HepG2 (cell line): Measurements from ENCODE around the gene LYST. TPM values are rescaled to one million over a fixed set of nuclear protein-coding genes. Genes with fewer than 3 reads are reported as not detected.

Source experiments
- ATAC-seq: fragments of 200-7000 bp; cut with Tn5 transposase; 3 replicates; pipeline ENCODE4 v1.9.1; 2020; ENCODE audit warnings: mild to moderate bottlenecking, moderate library complexity
- BruUV-seq: library from RNA; stranded (reverse); fragments of 400-500 nt; replicated peaks from 2 replicates; lab custom pipeline; 2021; lab: Mats Ljungman, UMichigan
- CTCF ChIA-PET: fragments of 300-600 bp; formaldehyde crosslinking; extraction: SDS; loops from one replicate; lab custom pipeline; 2021; ENCODE audit warnings: low total read pairs, inconsistent platforms, low intra/inter-chr PET ratio; lab: Yijun Ruan, JAX
- POLR2A ChIA-PET: fragments of 350-600 bp; sonication (Branson Sonifier 250); formaldehyde crosslinking; loops from one replicate; lab custom pipeline; 2020; ENCODE audit warnings: antibody characterized with exemption, inconsistent platforms; lab: Yijun Ruan, JAX
- DNase-seq: peaks from one replicate; pipeline ENCODE4 v3.0.0-alpha.2; 2015; ENCODE audit warnings: low spot score
- FAIRE-seq: peaks from 3 replicates; lab custom pipeline; 2011; peaks lifted over from hg19 to GRCh38; lab: Jason Lieb, UNC
- H2AFZ ChIP-seq: one replicate; pipeline ENCODE4 v1.6.1; 2011; ENCODE audit warnings: low read length, inconsistent platforms
- H3K27ac ChIP-seq: fragments of 300-600 bp; 3 replicates; pipeline ENCODE4 v1.8.0; 2011; ENCODE audit warnings: mixed run types, mild to moderate bottlenecking, mixed read lengths, low read length, inconsistent platforms; ENCODE audit not compliant: insufficient read depth; ENCODE audit errors: extremely low read length
- H3K27me3 ChIP-seq, 2 experiments: fragments of 200-600 bp in 1 of 2; 2 replicates in 1 of 2; 3 replicates in 1 of 2; pipeline versions ENCODE4 v1.6.0 to v1.8.0; 2011; ENCODE audit warnings: low read length in 2 of 2, mild to moderate bottlenecking in 2 of 2, moderate library complexity in 2 of 2, inconsistent platforms in 1 of 2; ENCODE audit not compliant: insufficient read depth in 2 of 2, control insufficient read depth in 1 of 2
- H3K36me3 ChIP-seq, 2 experiments: fragments of 200-600 bp in 1 of 2; replicated peaks in 1 of 2; 2 replicates in 1 of 2; 3 replicates in 1 of 2; pipeline versions ENCODE4 v1.5.1 to v1.8.0; 2011; ENCODE audit warnings: low read length in 2 of 2, inconsistent platforms in 1 of 2; ENCODE audit not compliant: insufficient read depth in 2 of 2, control insufficient read depth in 1 of 2
- H3K4me1 ChIP-seq: 2 replicates; pipeline ENCODE4 v1.5.1; 2012; ENCODE audit warnings: low read length, inconsistent platforms; ENCODE audit not compliant: insufficient read depth
- H3K4me2 ChIP-seq: 2 replicates; pipeline ENCODE4 v1.6.0; 2011; ENCODE audit warnings: low read depth, low read length, inconsistent platforms
- H3K4me3 ChIP-seq, 3 experiments: fragments of 200-600 bp in 1 of 3; sonication (generic), shearing (Covaris generic) in 1 of 3; replicated peaks in 1 of 3; 2 replicates each; pipeline ENCODE4 v1.5.1; 2011 to 2016; ENCODE audit warnings: low read length in 3 of 3, inconsistent platforms in 2 of 3, low read depth in 2 of 3, mild to moderate bottlenecking in 2 of 3, control low read depth in 1 of 3, mixed read lengths in 1 of 3; ENCODE audit not compliant: insufficient read depth in 1 of 3
- H3K79me2 ChIP-seq: one replicate; pipeline ENCODE4 v1.6.1; 2011; ENCODE audit warnings: low read length, inconsistent platforms; ENCODE audit not compliant: insufficient read depth
- H3K9ac ChIP-seq: 2 replicates; pipeline ENCODE4 v1.6.0; 2011; ENCODE audit warnings: mild to moderate bottlenecking, low read depth, low read length, inconsistent platforms; ENCODE audit not compliant: insufficient read depth
- H3K9me3 ChIP-seq: 2 replicates; pipeline ENCODE4 v1.5.1; 2012; ENCODE audit warnings: mild to moderate bottlenecking, low read length
- H4K20me1 ChIP-seq: 2 replicates; pipeline ENCODE4 v1.6.0; 2011; ENCODE audit warnings: inconsistent platforms, mild to moderate bottlenecking, low read length, moderate library complexity; ENCODE audit not compliant: insufficient read depth
- CCDC6 ChIP-seq: sonication (generic); formaldehyde crosslinking; IDR thresholded peaks from 2 replicates; pipeline ENCODE4 v1.8.1; 2022; ENCODE audit warnings: mild to moderate bottlenecking, missing genetic modification reagents, moderate library complexity
- ERF ChIP-seq: IDR thresholded peaks from 2 replicates; pipeline ENCODE4 v1.6.1; 2018; ENCODE audit warnings: missing biosample characterization, missing genetic modification reagents
- FOXJ3 ChIP-seq: sonication (generic); formaldehyde crosslinking; IDR thresholded peaks from 2 replicates; pipeline ENCODE4 v1.4.0; 2020; ENCODE audit warnings: missing genetic modification reagents, mild to moderate bottlenecking, borderline replicate concordance
- HMGXB3 ChIP-seq: sonication (generic); formaldehyde crosslinking; IDR thresholded peaks from 2 replicates; pipeline ENCODE4 v1.4.0; 2020; ENCODE audit warnings: missing genetic modification reagents, borderline replicate concordance
- ISX ChIP-seq: sonication (generic); formaldehyde crosslinking; conservative IDR thresholded peaks from 2 replicates; pipeline ENCODE4 v1.5.0; 2020; ENCODE audit warnings: missing genetic modification reagents
- MBD4 ChIP-seq: IDR thresholded peaks from 2 replicates; pipeline ENCODE4 v1.6.1; 2012; ENCODE audit warnings: low read length, inconsistent platforms, borderline replicate concordance
- MTF1 ChIP-seq: sonication (generic); formaldehyde crosslinking; IDR thresholded peaks from 2 replicates; pipeline ENCODE4 v1.5.0; 2020; ENCODE audit warnings: missing genetic modification reagents
- NCOA5 ChIP-seq: sonication (generic); formaldehyde crosslinking; IDR thresholded peaks from 2 replicates; pipeline ENCODE4 v1.4.0; 2020; ENCODE audit warnings: missing genetic modification reagents
- NFE2L1 ChIP-seq: sonication (generic); formaldehyde crosslinking; IDR thresholded peaks from 2 replicates; pipeline ENCODE4 v1.4.0; 2020; ENCODE audit warnings: missing genetic modification reagents, mild to moderate bottlenecking, borderline replicate concordance
- PHF21A ChIP-seq: sonication (generic); formaldehyde crosslinking; IDR thresholded peaks from 2 replicates; pipeline ENCODE4 v1.5.0; 2020; ENCODE audit warnings: mild to moderate bottlenecking, missing genetic modification reagents
- RFX3 ChIP-seq: IDR thresholded peaks from 2 replicates; pipeline ENCODE4 v1.6.1; 2016; ENCODE audit warnings: missing biosample characterization, missing genetic modification reagents
- TARDBP ChIP-seq: sonication (generic); formaldehyde crosslinking; IDR thresholded peaks from 2 replicates; pipeline ENCODE4 v1.8.0; 2022; ENCODE audit warnings: mild to moderate bottlenecking, missing genetic modification reagents
- ZBTB38 ChIP-seq: sonication (generic); formaldehyde crosslinking; IDR thresholded peaks from 2 replicates; pipeline ENCODE4 v1.5.1; 2020; ENCODE audit warnings: mild to moderate bottlenecking, missing genetic modification reagents
- ZC3H13 ChIP-seq: sonication (generic); formaldehyde crosslinking; IDR thresholded peaks from 2 replicates; pipeline ENCODE4 v1.8.1; 2023; ENCODE audit warnings: mild to moderate bottlenecking, missing genetic modification reagents, moderate library complexity
- ZNF230 ChIP-seq: sonication (generic); formaldehyde crosslinking; IDR thresholded peaks from 2 replicates; pipeline ENCODE4 v1.4.0; 2020; ENCODE audit warnings: mild to moderate bottlenecking, missing genetic modification reagents
- ZNF343 ChIP-seq: sonication (generic); formaldehyde crosslinking; IDR thresholded peaks from 2 replicates; pipeline ENCODE4 v1.4.0; 2020; ENCODE audit warnings: mild to moderate bottlenecking, missing genetic modification reagents
- ZNF383 ChIP-seq: sonication (generic); formaldehyde crosslinking; IDR thresholded peaks from 2 replicates; pipeline ENCODE4 v1.4.0; 2020; ENCODE audit warnings: missing genetic modification reagents, mild to moderate bottlenecking, borderline replicate concordance
- ZNF547 ChIP-seq: sonication (generic); formaldehyde crosslinking; IDR thresholded peaks from 2 replicates; pipeline ENCODE4 v1.5.1; 2020; ENCODE audit warnings: mild to moderate bottlenecking, missing genetic modification reagents
- ZNF772 ChIP-seq: sonication (generic); formaldehyde crosslinking; IDR thresholded peaks from 2 replicates; pipeline ENCODE4 v1.5.0; 2020; ENCODE audit warnings: mild to moderate bottlenecking, missing genetic modification reagents
- ZNF879 ChIP-seq: sonication (generic); formaldehyde crosslinking; IDR thresholded peaks from 2 replicates; pipeline ENCODE4 v1.8.1; 2023; ENCODE audit warnings: missing genetic modification reagents
- WGBS: methylation state at CpG from one replicate; pipeline ENCODE4 v1.1.6; 2017; ENCODE audit warnings: low lambda C conversion rate; 5-methylcytosine and 5-hydroxymethylcytosine counted together
- in situ Hi-C: cut with HindIII; loops from 2 replicates; pipeline ENCODE4 v1.10.0; 2017; ENCODE audit warnings: low pct_unique_long_range_greater_than_20kb; ENCODE audit not compliant: extremely low pct_ligation_motif_present
- intact Hi-C: fragments of 100-400 bp; cut with micrococcal nuclease; formaldehyde crosslinking; loops from one replicate; pipeline ENCODE4 v1.10.0; 2022; ENCODE audit not compliant: unreplicated experiment
- polyA plus RNA-seq, 8 experiments: library from polyadenylated mRNA; depleted of rRNA in 3 of 8; stranded (reverse) in 7 of 8; unstranded in 1 of 8; fragments of >200 nt; fragmentation: Illumina TruSeq in 4 of 8; extraction: Trizol in 4 of 8; gene quantifications; 2 replicates each; pipeline versions ENCODE4 v1.2.1 to v1.2.3, GENCODE V29; 2011 to 2016; ENCODE audit warnings: low read depth in 4 of 8, missing spikeins in 1 of 8, mixed read lengths in 1 of 8; ENCODE audit not compliant: insufficient read depth in 1 of 8
- total RNA-seq, 5 experiments: library from RNA; depleted of rRNA; stranded (reverse); fragments of >200 nt; fragmentation: Illumina TruSeq; extraction: Trizol; gene quantifications; 2 replicates each; pipeline ENCODE4 v1.2.3, GENCODE V29; 2016; ENCODE audit warnings: low read depth in 1 of 5

The LYST gene
- total and polyA plus RNA-seq, 2 of the 13 experiments (the other 11 are each of a cell fraction or from before 2014, with no cell fraction given): 0.91 to 2.5 TPM

GRCh38 chr1:235835226-235835625 lies 31.5 kb downstream of the LYST start:
- no peak for FAIRE-seq
- Histone ChIP-seq H3K9me3 (no peaks in the 10 kb centered on the region), H3K9ac (no peak overlapping the region), H3K4me1 (no peaks in the 10 kb centered on the region), H3K4me3 (no peak overlapping the region), H3K27ac (no peak overlapping the region)
- WGBS: 94% methylated on average over 4 of the region's 4 CpGs
- in situ Hi-C loops (no loop called here), intact Hi-C loops (no loop called here)
- CTCF ChIA-PET: no interaction called here
- TF ChIP-seq TARDBP (CRISPR knock-in tag) (no peak), NFE2L1 (CRISPR knock-in tag) (no peak), CCDC6 (CRISPR knock-in tag) (no peak), ZNF547 (CRISPR knock-in tag) (no peak), ZNF772 (CRISPR knock-in tag) (no peak), MTF1 (no peak), ZNF343 (CRISPR knock-in tag) (no peak), ZNF879 (no peak), MBD4 (no peak), FOXJ3 (CRISPR knock-in tag) (no peak), NCOA5 (CRISPR knock-in tag) (no peak), ERF (CRISPR knock-in tag) (no peak), ZC3H13 (no peak), RFX3 (CRISPR knock-in tag) (no peak), ZBTB38 (CRISPR knock-in tag) (no peak), ZNF230 (CRISPR knock-in tag) (no peak), ZNF383 (CRISPR knock-in tag) (no peak), PHF21A (no peak), ISX (CRISPR knock-in tag) (no peak), HMGXB3 (no peak)
- TF ChIP-seq, all 625 proteins: peak for 0
- no peak overlapping the region for H2AFZ ChIP-seq
- no peak overlapping the region for H3K4me2 ChIP-seq
- H4K20me1 ChIP-seq: no peaks in the 10 kb centered on the region
- no peaks in the 10 kb centered on the region for H3K79me2 ChIP-seq
- H3K36me3 ChIP-seq: no peaks in the 10 kb centered on the region
- ATAC-seq (no peak), DNase-seq (no peak)
- POLR2A ChIA-PET: no interaction called here
- BruUV-seq: no TSS peak
- H3K27me3 ChIP-seq: no peaks in the 10 kb centered on the region
